IMR-90 (cell line): ENCODE data around the gene ZNF276.

Experiments
- CEBPB ChIP-seq: IDR thresholded peaks from 2 replicates; pipeline ENCODE4 v1.6.1; 2012; ENCODE audit warnings: low read depth, low read length, improper control_type of control experiment
- CHD1 ChIP-seq: IDR thresholded peaks from 2 replicates; pipeline ENCODE4 v1.6.1; 2012; ENCODE audit warnings: low read depth, low read length, improper control_type of control experiment
- CTCF ChIP-seq: conservative IDR thresholded peaks from 2 replicates; pipeline ENCODE4 v1.5.1; 2012; ENCODE audit warnings: mild to moderate bottlenecking, low read depth, low read length, improper control_type of control experiment
- ELK1 ChIP-seq: fragments of 150-350 bp; IDR thresholded peaks from 2 replicates; pipeline ENCODE4 v1.6.1; 2016; ENCODE audit warnings: low read depth, mild to moderate bottlenecking, low read length, moderate library complexity, borderline replicate concordance
- FOS ChIP-seq: fragments of 150-350 bp; IDR thresholded peaks from 2 replicates; pipeline ENCODE4 v1.6.1; 2016; ENCODE audit warnings: low read depth, low read length
- MAFK ChIP-seq: IDR thresholded peaks from 2 replicates; pipeline ENCODE4 v1.6.1; 2012; ENCODE audit warnings: low read depth, low read length, improper control_type of control experiment
- MAZ ChIP-seq: IDR thresholded peaks from 2 replicates; pipeline ENCODE4 v1.6.1; 2012; ENCODE audit warnings: low read depth, mild to moderate bottlenecking, low read length, improper control_type of control experiment, moderate library complexity, borderline replicate concordance
- MXI1 ChIP-seq: IDR thresholded peaks from 2 replicates; pipeline ENCODE4 v1.6.1; 2012; ENCODE audit warnings: low read depth, mild to moderate bottlenecking, low read length, moderate library complexity, borderline replicate concordance
- POLR2A ChIP-seq: IDR thresholded peaks from 2 replicates; pipeline ENCODE4 v1.6.1; 2012; ENCODE audit warnings: mild to moderate bottlenecking, low read depth, low read length
- RAD21 ChIP-seq: IDR thresholded peaks from 2 replicates; pipeline ENCODE4 v1.6.1; 2012; ENCODE audit warnings: low read length, improper control_type of control experiment
- RCOR1 ChIP-seq: IDR thresholded peaks from 2 replicates; pipeline ENCODE4 v1.6.1; 2012; ENCODE audit warnings: mild to moderate bottlenecking, low read length, improper control_type of control experiment; ENCODE audit not compliant: insufficient replicate concordance
- RFX5 ChIP-seq: IDR thresholded peaks from 2 replicates; pipeline ENCODE4 v1.8.0; 2012; ENCODE audit warnings: low read depth, mild to moderate bottlenecking, low read length, moderate library complexity
- SMC3 ChIP-seq: fragments of 150-350 bp; IDR thresholded peaks from 2 replicates; pipeline ENCODE4 v1.6.1; 2016; ENCODE audit warnings: low read depth, mild to moderate bottlenecking, antibody characterized with exemption, low read length, moderate library complexity
- USF2 ChIP-seq: fragments of 150-350 bp; IDR thresholded peaks from 2 replicates; pipeline ENCODE4 v1.6.1; 2017; ENCODE audit warnings: mild to moderate bottlenecking, antibody characterized with exemption, low read length, low read depth

- TF ChIP-seq CTCF (no peak), FOS (no peak), CEBPB (no peak), POLR2A (no peak), RFX5 (no peak), MAZ (no peak), SMC3 (no peak), RCOR1 (no peak), MXI1 (no peak), MAFK (no peak), CHD1 (no peak), ELK1 (no peak), RAD21 (no peak), USF2 (no peak)
Observed at GRCh38 chr16:89741342-89742014, 20.1 kb downstream of the ZNF276 start.
